ENCODE data around the gene DAGLA. TPM values are rescaled to one million over a fixed set of nuclear protein-coding genes. Genes with fewer than 3 reads are reported as not detected.

Gene DAGLA
- total and polyA plus RNA-seq, 2 of the 13 experiments (the other 11 are each of a cell fraction or from before 2014, with no cell fraction given): 2.6 to 3.9 TPM

DNA sequence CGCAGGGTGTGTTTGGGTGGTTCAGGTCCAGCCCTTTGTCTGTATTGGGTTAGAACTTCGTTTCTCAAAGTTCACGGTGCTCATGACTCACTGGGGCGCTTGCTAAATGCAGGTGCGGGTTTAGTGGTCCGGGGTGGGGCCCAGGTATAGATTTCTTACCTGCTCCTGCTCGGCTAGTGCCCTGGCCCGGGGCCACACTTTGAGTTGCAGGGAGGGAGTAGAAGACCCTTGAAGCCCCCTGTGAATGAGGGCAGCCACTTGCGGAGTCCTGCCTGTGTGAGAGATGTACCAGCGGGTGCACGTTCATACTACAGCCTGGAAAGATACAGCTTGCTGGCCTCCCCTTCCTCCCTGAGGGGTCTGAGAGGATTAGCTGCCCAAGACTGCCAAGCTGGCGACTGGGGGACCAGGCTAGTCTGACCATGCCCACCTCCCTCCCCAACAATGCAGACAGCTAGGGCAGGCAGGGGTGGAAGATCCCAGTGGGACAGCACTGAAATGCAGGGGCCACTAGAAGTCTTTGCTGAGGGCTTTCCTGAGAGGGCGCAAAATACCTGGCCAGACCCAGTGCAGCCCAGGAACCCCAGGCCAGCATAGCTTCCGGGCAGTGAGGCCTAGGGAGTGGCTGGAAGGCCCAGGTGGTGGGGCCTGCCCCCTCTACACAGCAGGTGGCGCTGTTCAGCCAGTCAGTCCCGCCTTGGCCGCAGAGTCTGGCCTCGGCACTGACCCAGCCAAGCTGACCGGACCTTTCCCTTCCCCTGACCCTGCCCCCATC lies 67.2 kb downstream of the DAGLA start (continued):
- TF ChIP-seq, protein P1, sequence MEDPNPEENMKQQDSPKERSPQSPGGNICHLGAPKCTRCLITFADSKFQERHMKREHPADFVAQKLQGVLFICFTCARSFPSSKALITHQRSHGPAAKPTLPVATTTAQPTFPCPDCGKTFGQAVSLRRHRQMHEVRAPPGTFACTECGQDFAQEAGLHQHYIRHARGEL (CRISPR knock-in tag; IDR thresholded peaks at IDR 0.05): no peak
- TF ChIP-seq, protein P2, sequence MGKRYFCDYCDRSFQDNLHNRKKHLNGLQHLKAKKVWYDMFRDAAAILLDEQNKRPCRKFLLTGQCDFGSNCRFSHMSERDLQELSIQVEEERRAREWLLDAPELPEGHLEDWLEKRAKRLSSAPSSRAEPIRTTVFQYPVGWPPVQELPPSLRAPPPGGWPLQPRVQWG (CRISPR knock-in tag; IDR thresholded peaks at IDR 0.05; ENCODE audit: borderline replicate concordance, low read depth): no peak
- TF ChIP-seq YEATS2 (CRISPR knock-in tag; IDR thresholded peaks at IDR 0.05; ENCODE audit: borderline replicate concordance) (peak; percentile 73; the same call in 1 of the 2 replicates), POLR2G (IDR thresholded peaks at IDR 0.05; ENCODE audit: low read depth, low read length) (0 out of 2 replicates have a peak, but pooled peaks have one; percentile 22), STAG1 (CRISPR knock-in tag; IDR thresholded peaks at IDR 0.05) (peak; percentile 96), MAFG (CRISPR knock-in tag; IDR thresholded peaks at IDR 0.05) (no peak), ZC3H4 (CRISPR knock-in tag; IDR thresholded peaks at IDR 0.05; ENCODE audit: borderline replicate concordance) (0 out of 2 replicates have a peak, but pooled peaks have one; percentile 22), MEIS1 (CRISPR knock-in tag; IDR thresholded peaks at IDR 0.05; ENCODE audit: borderline replicate concordance) (peak; percentile 71), KAT8 (CRISPR knock-in tag; IDR thresholded peaks at IDR 0.05) (peak; percentile 74)
- TF ChIP-seq, protein P3, sequence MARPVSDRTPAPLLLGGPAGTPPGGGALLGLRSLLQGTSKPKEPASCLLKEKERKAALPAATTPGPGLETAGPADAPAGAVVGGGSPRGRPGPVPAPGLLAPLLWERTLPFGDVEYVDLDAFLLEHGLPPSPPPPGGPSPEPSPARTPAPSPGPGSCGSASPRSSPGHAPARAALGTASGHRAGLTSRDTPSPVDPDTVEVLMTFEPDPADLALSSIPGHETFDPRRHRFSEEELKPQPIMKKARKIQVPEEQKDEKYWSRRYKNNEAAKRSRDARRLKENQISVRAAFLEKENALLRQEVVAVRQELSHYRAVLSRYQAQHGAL (CRISPR knock-in tag; IDR thresholded peaks at IDR 0.05; ENCODE audit: not compliant biosample characterization): no peak
- TF ChIP-seq, protein P4, sequence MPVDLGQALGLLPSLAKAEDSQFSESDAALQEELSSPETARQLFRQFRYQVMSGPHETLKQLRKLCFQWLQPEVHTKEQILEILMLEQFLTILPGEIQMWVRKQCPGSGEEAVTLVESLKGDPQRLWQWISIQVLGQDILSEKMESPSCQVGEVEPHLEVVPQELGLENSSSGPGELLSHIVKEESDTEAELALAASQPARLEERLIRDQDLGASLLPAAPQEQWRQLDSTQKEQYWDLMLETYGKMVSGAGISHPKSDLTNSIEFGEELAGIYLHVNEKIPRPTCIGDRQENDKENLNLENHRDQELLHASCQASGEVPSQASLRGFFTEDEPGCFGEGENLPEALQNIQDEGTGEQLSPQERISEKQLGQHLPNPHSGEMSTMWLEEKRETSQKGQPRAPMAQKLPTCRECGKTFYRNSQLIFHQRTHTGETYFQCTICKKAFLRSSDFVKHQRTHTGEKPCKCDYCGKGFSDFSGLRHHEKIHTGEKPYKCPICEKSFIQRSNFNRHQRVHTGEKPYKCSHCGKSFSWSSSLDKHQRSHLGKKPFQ (CRISPR knock-in tag; IDR thresholded peaks at IDR 0.05; ENCODE audit: insufficient replicate concordance): no peak
- TF ChIP-seq, protein P5, sequence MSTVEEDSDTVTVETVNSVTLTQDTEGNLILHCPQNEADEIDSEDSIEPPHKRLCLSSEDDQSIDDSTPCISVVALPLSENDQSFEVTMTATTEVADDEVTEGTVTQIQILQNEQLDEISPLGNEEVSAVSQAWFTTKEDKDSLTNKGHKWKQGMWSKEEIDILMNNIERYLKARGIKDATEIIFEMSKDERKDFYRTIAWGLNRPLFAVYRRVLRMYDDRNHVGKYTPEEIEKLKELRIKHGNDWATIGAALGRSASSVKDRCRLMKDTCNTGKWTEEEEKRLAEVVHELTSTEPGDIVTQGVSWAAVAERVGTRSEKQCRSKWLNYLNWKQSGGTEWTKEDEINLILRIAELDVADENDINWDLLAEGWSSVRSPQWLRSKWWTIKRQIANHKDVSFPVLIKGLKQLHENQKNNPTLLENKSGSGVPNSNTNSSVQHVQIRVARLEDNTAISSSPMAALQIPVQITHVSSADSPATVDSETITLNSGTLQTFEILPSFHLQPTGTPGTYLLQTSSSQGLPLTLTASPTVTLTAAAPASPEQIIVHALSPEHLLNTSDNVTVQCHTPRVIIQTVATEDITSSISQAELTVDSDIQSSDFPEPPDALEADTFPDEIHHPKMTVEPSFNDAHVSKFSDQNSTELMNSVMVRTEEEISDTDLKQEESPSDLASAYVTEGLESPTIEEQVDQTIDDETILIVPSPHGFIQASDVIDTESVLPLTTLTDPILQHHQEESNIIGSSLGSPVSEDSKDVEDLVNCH (CRISPR knock-in tag; IDR thresholded peaks at IDR 0.05): no peak
- TF ChIP-seq, protein P6, sequence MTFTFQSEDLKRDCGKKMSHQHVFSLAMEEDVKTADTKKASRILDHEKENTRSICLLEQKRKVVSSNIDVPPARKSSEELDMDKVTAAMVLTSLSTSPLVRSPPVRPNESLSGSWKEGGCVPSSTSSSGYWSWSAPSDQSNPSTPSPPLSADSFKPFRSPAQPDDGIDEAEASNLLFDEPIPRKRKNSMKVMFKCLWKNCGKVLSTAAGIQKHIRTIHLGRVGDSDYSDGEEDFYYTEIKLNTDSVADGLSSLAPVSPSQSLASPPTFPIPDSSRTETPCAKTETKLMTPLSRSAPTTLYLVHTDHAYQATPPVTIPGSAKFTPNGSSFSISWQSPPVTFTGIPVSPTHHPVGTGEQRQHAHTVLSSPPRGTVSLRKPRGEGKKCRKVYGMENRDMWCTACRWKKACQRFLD (CRISPR knock-in tag; IDR thresholded peaks at IDR 0.05; ENCODE audit: borderline replicate concordance): no peak
- TF ChIP-seq, protein P7, sequence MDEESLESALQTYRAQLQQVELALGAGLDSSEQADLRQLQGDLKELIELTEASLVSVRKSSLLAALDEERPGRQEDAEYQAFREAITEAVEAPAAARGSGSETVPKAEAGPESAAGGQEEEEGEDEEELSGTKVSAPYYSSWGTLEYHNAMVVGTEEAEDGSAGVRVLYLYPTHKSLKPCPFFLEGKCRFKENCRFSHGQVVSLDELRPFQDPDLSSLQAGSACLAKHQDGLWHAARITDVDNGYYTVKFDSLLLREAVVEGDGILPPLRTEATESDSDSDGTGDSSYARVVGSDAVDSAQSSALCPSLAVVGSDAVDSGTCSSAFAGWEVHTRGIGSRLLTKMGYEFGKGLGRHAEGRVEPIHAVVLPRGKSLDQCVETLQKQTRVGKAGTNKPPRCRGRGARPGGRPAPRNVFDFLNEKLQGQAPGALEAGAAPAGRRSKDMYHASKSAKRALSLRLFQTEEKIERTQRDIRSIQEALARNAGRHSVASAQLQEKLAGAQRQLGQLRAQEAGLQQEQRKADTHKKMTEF (CRISPR knock-in tag; IDR thresholded peaks at IDR 0.05): peak; percentile 65; the same call in 1 of the 2 replicates
- TF ChIP-seq, protein P8, sequence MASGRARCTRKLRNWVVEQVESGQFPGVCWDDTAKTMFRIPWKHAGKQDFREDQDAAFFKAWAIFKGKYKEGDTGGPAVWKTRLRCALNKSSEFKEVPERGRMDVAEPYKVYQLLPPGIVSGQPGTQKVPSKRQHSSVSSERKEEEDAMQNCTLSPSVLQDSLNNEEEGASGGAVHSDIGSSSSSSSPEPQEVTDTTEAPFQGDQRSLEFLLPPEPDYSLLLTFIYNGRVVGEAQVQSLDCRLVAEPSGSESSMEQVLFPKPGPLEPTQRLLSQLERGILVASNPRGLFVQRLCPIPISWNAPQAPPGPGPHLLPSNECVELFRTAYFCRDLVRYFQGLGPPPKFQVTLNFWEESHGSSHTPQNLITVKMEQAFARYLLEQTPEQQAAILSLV (CRISPR knock-in tag; IDR thresholded peaks at IDR 0.05; ENCODE audit: borderline replicate concordance): peak; percentile 66; the same call in 1 of the 2 replicates
- TF ChIP-seq, protein P9, sequence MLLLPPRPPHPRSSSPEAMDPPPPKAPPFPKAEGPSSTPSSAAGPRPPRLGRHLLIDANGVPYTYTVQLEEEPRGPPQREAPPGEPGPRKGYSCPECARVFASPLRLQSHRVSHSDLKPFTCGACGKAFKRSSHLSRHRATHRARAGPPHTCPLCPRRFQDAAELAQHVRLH (CRISPR knock-in tag; IDR thresholded peaks at IDR 0.05; ENCODE audit: borderline replicate concordance, low read depth): peak; percentile 86; the same call in 1 of the 2 replicates
